Keratinocyte (primary cell): ENCODE results near the gene NRARP.

Experiments
- CTCF ChIP-seq, 3 experiments: IDR thresholded peaks in 1 of 3; conservative IDR thresholded peaks in 1 of 3; optimal IDR thresholded peaks in 1 of 3; 2 replicates in 2 of 3; 3 replicates in 1 of 3; pipeline versions ENCODE3 to v1.5.1; 2011; ENCODE audit warnings: low read length in 3 of 3, mild to moderate bottlenecking in 3 of 3, moderate library complexity in 2 of 3, control low read depth in 1 of 3, inconsistent platforms in 1 of 3; ENCODE audit not compliant: insufficient read depth in 2 of 3; ENCODE audit errors: extremely low read depth in 1 of 3
- EZH2 ChIP-seq: IDR thresholded peaks from one replicate; pipeline ENCODE4 v1.6.1; 2012; ENCODE audit warnings: inconsistent platforms, mild to moderate bottlenecking, low read length, moderate library complexity

GRCh38 chr9:137265496-137266161 lies 36.4 kb downstream of the NRARP start:
- no peak for TF ChIP-seq CTCF (optimal IDR thresholded peaks at IDR 0.05 in 1 of 3, IDR thresholded peaks at IDR 0.05 in 1 of 3, conservative IDR thresholded peaks at IDR 0.05 in 1 of 3; ENCODE audit: extremely low read depth in 1 of 3, insufficient read depth in 2 of 3, low read length in 3 of 3)
- no peak for TF ChIP-seq EZH2
